GM12878 (cell line): Measurements from ENCODE around the gene CETP.

Source experiments
- ASH2L ChIP-seq: fragments of 300-600, 200-600 bp; sonication (generic); IDR thresholded peaks from 2 replicates; pipeline ENCODE4 v1.6.1; 2017; ENCODE audit warnings: low read depth, mild to moderate bottlenecking, borderline replicate concordance
- CEBPB ChIP-seq, 2 experiments: fragments of 150-350 bp in 1 of 2; IDR thresholded peaks; 2 replicates each; pipeline ENCODE4 v1.6.1; 2012 to 2014; ENCODE audit warnings: low read depth in 2 of 2, low read length in 2 of 2, borderline replicate concordance in 1 of 2, inconsistent platforms in 1 of 2
- EZH2 ChIP-seq: IDR thresholded peaks from 2 replicates; pipeline ENCODE4 v1.6.1; 2012; ENCODE audit warnings: low read depth, mild to moderate bottlenecking, control low read depth, inconsistent platforms, low read length, borderline replicate concordance; ENCODE audit not compliant: control insufficient read depth
- NR2F1 ChIP-seq: fragments of 450-650 bp; conservative IDR thresholded peaks from 2 replicates; pipeline ENCODE4 v1.6.1; 2017; ENCODE audit warnings: mild to moderate bottlenecking
- NRF1 ChIP-seq: conservative IDR thresholded peaks from 2 replicates; pipeline ENCODE4 v1.6.1; 2011; ENCODE audit warnings: mild to moderate bottlenecking, low read depth, low read length, improper control_type of control experiment
- POLR2A ChIP-seq: IDR thresholded peaks from 2 replicates; pipeline ENCODE4 v1.6.1; 2011; ENCODE audit warnings: low read depth, mild to moderate bottlenecking, low read length
- RAD21 ChIP-seq: IDR thresholded peaks from 2 replicates; pipeline ENCODE4 v1.6.1; 2011; ENCODE audit warnings: mild to moderate bottlenecking, low read depth, low read length, moderate library complexity; ENCODE audit not compliant: insufficient read depth
- SP1 ChIP-seq: IDR thresholded peaks from one replicate; pipeline ENCODE4 v1.6.1; 2011; ENCODE audit warnings: low read depth, low read length
- TCF3 ChIP-seq: IDR thresholded peaks from 2 replicates; pipeline ENCODE4 v1.6.1; 2012; ENCODE audit warnings: low read depth, mild to moderate bottlenecking, low read length, borderline replicate concordance; ENCODE audit not compliant: insufficient read depth
- TF ChIP-seq, protein P1 (sequence below): fragments of 450-650 bp; IDR thresholded peaks from 2 replicates; pipeline ENCODE4 v1.6.1; 2017; ENCODE audit warnings: antibody characterized with exemption, mild to moderate bottlenecking, moderate library complexity
- TF ChIP-seq, protein P2 (sequence below): fragments of 450-650 bp; IDR thresholded peaks from 2 replicates; pipeline ENCODE4 v1.6.1; 2017; ENCODE audit warnings: mild to moderate bottlenecking, moderate library complexity
- TF ChIP-seq, protein P3 (sequence below), 3 experiments: IDR thresholded peaks in 2 of 3; conservative IDR thresholded peaks in 1 of 3; 2 replicates each; pipeline ENCODE4 v1.5.1; 2011; ENCODE audit warnings: low read depth in 3 of 3, low read length in 3 of 3, mild to moderate bottlenecking in 3 of 3, control low read depth in 2 of 3, moderate library complexity in 2 of 3, inconsistent platforms in 1 of 3, mixed read lengths in 1 of 3; ENCODE audit not compliant: control insufficient read depth in 2 of 3, insufficient read depth in 1 of 3; ENCODE audit errors: extremely low read depth in 1 of 3
- TF ChIP-seq, protein P4 (sequence below): fragments of 450-650 bp; IDR thresholded peaks from 2 replicates; pipeline ENCODE4 v1.6.1; 2014; ENCODE audit warnings: mild to moderate bottlenecking

DNA sequence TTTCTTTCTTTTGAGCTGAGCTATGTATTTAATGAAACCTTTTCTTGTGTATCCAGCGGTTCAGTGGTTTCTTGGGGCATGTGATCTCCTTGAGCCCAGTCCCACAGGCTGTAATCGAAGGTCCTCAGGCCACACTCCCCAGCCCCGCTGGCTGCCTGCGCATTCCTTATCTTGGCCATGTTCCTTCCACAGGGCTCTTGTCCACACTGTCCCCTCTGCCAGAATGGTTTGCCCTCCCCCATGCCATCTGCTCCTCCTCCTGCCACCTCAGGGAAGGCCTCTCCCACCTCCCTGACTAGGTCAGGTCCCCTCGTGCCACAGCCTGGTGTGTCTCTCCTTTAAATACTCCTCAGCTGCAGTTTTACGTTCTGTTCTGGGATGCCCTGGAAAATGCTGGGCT, 15.5 kb downstream of the CETP start:
- TF ChIP-seq, protein P1, sequence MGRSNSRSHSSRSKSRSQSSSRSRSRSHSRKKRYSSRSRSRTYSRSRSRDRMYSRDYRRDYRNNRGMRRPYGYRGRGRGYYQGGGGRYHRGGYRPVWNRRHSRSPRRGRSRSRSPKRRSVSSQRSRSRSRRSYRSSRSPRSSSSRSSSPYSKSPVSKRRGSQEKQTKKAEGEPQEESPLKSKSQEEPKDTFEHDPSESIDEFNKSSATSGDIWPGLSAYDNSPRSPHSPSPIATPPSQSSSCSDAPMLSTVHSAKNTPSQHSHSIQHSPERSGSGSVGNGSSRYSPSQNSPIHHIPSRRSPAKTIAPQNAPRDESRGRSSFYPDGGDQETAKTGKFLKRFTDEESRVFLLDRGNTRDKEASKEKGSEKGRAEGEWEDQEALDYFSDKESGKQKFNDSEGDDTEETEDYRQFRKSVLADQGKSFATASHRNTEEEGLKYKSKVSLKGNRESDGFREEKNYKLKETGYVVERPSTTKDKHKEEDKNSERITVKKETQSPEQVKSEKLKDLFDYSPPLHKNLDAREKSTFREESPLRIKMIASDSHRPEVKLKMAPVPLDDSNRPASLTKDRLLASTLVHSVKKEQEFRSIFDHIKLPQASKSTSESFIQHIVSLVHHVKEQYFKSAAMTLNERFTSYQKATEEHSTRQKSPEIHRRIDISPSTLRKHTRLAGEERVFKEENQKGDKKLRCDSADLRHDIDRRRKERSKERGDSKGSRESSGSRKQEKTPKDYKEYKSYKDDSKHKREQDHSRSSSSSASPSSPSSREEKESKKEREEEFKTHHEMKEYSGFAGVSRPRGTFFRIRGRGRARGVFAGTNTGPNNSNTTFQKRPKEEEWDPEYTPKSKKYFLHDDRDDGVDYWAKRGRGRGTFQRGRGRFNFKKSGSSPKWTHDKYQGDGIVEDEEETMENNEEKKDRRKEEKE = no peak
- no peak for TF ChIP-seq TCF3
- TF ChIP-seq RAD21 = no peak
- TF ChIP-seq, protein P2, sequence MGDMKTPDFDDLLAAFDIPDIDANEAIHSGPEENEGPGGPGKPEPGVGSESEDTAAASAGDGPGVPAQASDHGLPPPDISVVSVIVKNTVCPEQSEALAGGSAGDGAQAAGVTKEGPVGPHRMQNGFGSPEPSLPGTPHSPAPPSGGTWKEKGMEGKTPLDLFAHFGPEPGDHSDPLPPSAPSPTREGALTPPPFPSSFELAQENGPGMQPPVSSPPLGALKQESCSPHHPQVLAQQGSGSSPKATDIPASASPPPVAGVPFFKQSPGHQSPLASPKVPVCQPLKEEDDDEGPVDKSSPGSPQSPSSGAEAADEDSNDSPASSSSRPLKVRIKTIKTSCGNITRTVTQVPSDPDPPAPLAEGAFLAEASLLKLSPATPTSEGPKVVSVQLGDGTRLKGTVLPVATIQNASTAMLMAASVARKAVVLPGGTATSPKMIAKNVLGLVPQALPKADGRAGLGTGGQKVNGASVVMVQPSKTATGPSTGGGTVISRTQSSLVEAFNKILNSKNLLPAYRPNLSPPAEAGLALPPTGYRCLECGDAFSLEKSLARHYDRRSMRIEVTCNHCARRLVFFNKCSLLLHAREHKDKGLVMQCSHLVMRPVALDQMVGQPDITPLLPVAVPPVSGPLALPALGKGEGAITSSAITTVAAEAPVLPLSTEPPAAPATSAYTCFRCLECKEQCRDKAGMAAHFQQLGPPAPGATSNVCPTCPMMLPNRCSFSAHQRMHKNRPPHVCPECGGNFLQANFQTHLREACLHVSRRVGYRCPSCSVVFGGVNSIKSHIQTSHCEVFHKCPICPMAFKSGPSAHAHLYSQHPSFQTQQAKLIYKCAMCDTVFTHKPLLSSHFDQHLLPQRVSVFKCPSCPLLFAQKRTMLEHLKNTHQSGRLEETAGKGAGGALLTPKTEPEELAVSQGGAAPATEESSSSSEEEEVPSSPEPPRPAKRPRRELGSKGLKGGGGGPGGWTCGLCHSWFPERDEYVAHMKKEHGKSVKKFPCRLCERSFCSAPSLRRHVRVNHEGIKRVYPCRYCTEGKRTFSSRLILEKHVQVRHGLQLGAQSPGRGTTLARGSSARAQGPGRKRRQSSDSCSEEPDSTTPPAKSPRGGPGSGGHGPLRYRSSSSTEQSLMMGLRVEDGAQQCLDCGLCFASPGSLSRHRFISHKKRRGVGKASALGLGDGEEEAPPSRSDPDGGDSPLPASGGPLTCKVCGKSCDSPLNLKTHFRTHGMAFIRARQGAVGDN = no peak
- no peak for TF ChIP-seq EZH2
- TF ChIP-seq ASH2L = no peak
- TF ChIP-seq CEBPB (IDR thresholded peaks at IDR 0.05; ENCODE audit: borderline replicate concordance in 1 of 2, low read depth in 2 of 2, low read length in 2 of 2) = no peak
- TF ChIP-seq POLR2A = no peak
- TF ChIP-seq, protein P3, sequence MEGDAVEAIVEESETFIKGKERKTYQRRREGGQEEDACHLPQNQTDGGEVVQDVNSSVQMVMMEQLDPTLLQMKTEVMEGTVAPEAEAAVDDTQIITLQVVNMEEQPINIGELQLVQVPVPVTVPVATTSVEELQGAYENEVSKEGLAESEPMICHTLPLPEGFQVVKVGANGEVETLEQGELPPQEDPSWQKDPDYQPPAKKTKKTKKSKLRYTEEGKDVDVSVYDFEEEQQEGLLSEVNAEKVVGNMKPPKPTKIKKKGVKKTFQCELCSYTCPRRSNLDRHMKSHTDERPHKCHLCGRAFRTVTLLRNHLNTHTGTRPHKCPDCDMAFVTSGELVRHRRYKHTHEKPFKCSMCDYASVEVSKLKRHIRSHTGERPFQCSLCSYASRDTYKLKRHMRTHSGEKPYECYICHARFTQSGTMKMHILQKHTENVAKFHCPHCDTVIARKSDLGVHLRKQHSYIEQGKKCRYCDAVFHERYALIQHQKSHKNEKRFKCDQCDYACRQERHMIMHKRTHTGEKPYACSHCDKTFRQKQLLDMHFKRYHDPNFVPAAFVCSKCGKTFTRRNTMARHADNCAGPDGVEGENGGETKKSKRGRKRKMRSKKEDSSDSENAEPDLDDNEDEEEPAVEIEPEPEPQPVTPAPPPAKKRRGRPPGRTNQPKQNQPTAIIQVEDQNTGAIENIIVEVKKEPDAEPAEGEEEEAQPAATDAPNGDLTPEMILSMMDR (IDR thresholded peaks at IDR 0.05 in 2 of 3, conservative IDR thresholded peaks at IDR 0.05 in 1 of 3; ENCODE audit: control insufficient read depth in 2 of 3, extremely low read depth in 1 of 3, insufficient read depth in 1 of 3, low read depth in 3 of 3, low read length in 3 of 3) = no peak
- TF ChIP-seq, protein P4, sequence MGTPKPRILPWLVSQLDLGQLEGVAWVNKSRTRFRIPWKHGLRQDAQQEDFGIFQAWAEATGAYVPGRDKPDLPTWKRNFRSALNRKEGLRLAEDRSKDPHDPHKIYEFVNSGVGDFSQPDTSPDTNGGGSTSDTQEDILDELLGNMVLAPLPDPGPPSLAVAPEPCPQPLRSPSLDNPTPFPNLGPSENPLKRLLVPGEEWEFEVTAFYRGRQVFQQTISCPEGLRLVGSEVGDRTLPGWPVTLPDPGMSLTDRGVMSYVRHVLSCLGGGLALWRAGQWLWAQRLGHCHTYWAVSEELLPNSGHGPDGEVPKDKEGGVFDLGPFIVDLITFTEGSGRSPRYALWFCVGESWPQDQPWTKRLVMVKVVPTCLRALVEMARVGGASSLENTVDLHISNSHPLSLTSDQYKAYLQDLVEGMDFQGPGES = no peak
- no peak for TF ChIP-seq NR2F1
- TF ChIP-seq SP1 = no peak
- no peak for TF ChIP-seq NRF1
